GM21360 (cell line): ENCODE measurements around the gene KY.

Experiments
- ATAC-seq: cut with Tn5 transposase; IDR thresholded peaks from one replicate; pipeline ENCODE4 v1.9.1; 2021; ENCODE audit warnings: mild to moderate bottlenecking, moderate library complexity; ENCODE audit not compliant: unreplicated experiment

The KY gene

GRCh38 chr3:134675726-134676256 is 25.0 kb upstream of the KY start:
- ATAC-seq = no peak

GRCh38 chr3:134672571-134672970 is 21.7 kb upstream of the KY start:
- ATAC-seq = no peak

DNA sequence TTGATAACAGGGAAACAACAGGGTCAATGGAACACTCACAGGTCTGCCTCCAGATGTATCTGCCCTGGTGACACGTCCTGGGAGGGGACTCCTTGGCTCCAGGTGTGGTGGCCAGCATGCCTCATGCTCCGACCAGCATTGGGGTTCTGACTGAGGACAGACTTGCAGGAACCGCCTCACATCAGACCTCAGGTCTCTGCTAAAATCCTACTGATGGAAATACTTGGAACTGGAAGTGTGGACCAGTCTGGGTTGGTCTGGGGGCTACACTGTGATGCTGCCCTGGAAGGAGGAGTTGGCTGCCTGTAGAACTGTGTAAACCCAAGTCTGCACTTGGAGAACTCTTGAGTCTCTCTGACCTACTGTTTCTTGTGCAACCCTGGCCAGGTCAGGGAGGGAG is 17.1 kb upstream of the KY start:
- ATAC-seq = no peak

DNA sequence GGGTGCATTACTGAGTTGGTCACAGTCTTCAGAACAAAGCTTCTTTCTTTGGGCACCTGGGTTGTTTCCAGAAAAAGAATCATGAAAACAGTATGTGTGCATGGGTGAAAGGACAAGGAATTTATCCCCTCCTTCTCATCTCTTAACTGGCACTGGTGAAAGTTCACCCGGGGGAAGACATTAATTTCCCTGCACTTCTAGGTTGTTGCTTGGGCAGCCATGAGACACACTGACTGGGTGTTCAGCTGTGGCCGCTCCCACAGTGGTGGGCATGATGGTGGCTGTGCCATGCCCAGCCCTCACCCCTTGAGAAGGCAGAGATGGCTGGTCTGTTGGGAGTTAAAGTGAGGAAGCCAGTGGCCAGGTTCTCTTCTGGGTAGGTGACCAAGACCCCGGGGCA is 16.6 kb upstream of the KY start:
- ATAC-seq = no peak

DNA sequence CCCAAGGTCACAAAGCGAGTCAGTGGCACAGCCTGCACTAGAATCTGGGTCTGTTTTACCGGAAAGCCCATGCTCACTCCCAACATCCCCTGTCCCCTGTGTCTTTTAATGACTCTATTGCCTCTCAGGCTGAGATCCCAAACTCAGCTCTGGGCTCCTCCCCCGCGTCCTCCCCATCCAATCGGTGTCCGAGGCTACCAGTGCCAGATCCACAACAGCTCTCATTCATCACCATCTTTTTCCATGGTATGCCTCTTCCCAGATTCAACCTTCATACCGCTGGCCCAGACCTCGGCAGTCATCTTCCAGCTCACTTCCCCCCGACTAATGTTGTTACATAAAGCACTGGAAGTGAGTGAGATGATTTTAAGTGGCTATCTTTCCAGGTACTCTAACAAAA is 16.1 kb upstream of the KY start:
- ATAC-seq = no peak

GRCh38 chr3:134666466-134666865 is 15.6 kb upstream of the KY start:
- no peak for ATAC-seq

- no peak for ATAC-seq
Observed at GRCh38 chr3:134666052-134666451, 15.2 kb upstream of the KY start.

DNA sequence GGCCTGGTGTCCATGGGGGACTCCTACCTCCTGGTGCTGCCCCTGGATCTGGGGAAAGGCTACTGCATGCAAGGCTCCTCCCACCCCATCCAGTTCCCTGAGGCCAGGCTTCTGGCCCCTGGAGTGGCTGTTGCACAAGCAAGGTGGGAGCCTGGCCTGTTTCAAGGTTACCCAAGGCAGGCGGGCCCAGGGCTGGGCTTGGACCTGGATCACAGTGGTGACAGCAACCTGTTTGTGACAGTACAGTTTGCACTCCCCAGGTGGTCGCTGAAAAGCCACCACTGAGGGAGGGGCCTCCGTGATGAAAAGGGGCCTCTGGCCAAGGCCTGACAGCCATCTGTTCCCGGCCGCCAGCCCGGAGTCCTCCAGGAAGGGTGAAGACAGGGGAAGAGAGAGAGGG is 14.4 kb upstream of the KY start:
- no peak for ATAC-seq

GRCh38 chr3:134663721-134664456 is 13.1 kb upstream of the KY start:
- ATAC-seq = no peak

DNA sequence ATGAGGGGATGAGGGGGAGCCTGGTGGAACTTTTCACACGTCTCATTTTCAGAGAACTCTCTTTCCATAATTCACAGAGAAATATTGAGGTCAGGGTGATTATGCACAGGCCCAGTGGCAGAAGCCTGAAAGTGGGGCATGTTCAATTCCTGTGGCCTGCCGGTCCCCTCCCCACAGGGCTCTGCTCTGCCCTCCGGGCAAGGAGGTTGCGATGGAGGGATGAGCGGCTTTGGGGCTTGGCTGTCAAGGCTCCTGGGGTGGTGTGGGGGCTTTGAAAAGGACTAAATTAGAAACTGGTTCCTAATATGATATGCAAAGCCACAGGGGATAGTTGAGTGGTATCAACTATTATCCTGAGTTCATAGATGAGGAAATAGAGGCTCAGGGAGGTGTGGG is 9.2 kb upstream of the KY start:
- no peak for ATAC-seq

DNA sequence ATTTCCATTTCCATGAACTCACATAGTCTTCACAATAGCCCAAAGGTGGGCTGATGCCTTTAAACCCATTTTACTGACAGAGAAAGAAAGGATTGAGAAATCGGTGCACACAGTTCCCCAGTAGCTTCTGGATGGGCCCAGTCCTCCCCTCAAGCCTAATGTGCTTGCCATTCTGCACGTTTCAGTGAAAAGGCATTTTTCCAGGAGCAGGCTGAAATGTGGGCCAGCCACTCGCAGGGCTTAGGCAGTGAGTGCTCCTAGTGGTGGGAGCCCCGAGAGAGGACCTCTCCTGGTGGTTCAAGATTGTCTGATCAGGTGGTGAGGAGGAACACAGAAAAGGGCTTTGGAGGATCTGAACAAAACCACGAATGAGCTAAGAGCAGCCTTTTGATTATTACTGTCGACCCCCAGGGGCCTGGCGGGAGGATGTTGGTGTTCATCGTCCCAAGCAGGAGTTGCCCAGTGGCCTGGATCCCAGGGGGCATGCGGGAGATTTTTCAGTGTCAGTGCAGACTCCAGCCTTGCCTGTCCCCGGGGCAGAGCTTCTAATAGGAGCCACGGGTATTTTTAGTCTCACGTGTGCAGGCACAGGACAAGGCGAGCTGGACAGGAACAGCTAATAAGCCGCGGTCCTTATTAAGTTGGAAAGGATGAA is 8.7 kb upstream of the KY start:
- no peak for ATAC-seq

GRCh38 chr3:134658555-134658954 is 7.7 kb upstream of the KY start:
- no peak for ATAC-seq

DNA sequence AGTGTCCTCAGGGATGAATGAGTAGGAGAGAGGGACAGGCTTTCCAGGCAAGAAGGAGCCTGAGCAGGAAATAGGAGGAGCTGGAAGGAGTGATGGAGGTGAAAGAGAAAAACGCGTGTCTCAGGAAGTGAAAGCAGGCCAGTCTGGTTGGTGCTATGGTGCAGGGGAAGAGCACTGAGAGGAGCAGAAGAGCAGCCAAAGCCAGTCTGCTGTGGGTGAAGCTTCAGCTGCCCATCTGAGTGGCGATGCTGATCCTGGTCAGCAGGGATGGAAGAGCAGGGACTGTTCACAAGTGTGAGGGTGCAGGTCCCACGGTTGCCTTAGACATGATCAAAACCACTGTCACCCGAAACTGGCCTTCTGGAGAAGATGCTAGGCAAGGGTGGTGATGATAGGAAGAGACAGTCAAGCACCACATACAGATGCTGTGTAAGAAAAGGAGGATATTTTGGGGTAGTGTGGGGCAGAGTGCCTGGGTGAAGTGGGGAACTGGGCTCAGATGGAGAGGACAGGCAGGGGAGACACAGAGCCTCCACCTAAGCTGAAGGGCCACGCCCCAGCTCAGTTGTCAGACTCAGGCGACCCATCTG is 5.5 kb upstream of the KY start:
- ATAC-seq = no peak

- ATAC-seq = no peak
Observed at GRCh38 chr3:134655706-134656105, 4.9 kb upstream of the KY start.

DNA sequence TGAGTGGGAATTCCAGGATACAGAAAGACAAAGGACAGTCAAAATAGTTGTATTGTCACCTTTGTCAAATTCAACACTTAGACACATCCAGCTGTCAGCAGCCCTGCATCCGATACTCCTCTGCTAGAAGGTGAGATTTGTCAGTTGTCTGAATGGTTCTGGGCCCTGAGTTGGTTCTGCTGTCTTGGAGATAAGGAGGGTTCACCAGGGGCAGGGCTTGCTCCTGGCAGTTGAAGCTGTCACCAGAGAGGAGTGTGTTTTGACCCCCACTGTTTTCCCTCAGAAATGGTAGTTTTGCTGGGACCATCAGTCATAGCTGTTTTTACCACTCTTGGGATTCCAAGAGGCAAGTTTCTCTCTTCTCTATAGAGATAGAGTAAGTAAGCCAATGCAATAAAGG is 3.2 kb upstream of the KY start:
- no peak for ATAC-seq

- ATAC-seq = no peak
Observed at GRCh38 chr3:134652886-134653630, 2.2 kb upstream of the KY start.

- no peak for ATAC-seq
Observed at GRCh38 chr3:134652409-134652831, 1.6 kb upstream of the KY start.

DNA sequence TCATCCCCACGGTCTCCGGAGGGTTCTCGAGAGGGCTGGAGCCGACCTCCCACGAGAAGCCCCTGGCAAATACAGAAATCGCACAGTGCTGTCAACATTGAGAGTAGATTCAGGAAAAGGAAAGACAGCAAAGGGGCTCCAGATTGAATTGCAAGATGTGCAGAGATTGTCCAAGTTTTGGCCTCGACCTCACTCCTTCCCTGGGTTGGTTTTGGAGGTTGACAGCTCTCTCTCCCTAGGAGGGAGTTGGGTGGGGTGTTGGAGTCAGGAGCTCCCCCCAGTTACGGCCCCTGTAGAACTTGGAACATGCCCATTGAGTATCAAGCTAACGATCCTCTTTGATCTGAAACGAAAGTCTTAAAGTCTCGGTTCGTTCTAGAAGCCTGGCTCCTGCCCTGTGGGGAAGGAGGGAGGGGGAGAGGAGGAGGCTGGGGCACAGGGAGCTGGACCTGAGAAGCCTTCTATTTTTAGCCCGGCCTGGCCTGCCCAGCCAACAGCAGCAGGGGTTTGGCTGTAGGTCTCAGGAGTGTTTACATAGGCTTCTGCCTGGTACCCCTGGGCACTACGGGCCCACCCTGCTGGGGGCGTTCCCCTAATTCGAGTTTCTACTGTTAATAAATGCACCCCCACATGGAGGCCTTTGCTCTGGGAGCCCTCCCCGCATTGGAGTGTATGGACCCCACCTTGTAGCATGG is 672 bp upstream of the KY start:
- no peak for ATAC-seq

DNA sequence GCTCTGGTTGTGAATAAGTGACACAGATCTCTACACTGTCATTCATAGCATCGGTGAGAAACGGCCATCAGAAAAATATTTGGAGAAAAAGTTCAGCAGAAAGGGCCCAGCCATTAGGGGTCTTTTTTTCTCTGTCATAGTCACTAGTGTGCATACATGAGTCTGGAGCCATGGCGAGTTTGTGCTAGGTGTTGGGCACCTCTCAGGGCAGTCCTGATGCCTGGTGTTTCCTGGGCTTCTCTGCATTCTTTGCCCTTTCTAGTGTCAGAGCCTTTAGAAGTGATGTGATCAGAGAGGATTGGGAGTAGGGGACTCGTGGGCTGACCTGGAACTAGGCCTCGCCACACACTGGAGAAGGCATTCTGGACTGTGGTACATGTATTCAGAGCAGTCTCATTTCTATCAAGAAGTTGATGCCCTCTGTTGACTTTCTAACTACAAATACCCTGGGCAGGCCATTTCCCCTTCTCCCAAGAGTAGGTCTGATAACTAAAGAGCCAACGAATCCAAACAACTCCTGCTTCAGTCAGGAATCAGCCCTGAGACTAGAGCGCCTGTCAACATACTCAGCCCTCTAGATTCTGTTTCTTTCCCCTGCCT is 1.6 kb downstream of the KY start:
- no peak for ATAC-seq
